ENCODE measurements around the gene RINL. TPM values are rescaled to one million over a fixed set of nuclear protein-coding genes. Genes with fewer than 3 reads are reported as not detected.

The RINL gene
- total RNA-seq, 1 experiment from 2014 or later, result 5.7 TPM

DNA sequence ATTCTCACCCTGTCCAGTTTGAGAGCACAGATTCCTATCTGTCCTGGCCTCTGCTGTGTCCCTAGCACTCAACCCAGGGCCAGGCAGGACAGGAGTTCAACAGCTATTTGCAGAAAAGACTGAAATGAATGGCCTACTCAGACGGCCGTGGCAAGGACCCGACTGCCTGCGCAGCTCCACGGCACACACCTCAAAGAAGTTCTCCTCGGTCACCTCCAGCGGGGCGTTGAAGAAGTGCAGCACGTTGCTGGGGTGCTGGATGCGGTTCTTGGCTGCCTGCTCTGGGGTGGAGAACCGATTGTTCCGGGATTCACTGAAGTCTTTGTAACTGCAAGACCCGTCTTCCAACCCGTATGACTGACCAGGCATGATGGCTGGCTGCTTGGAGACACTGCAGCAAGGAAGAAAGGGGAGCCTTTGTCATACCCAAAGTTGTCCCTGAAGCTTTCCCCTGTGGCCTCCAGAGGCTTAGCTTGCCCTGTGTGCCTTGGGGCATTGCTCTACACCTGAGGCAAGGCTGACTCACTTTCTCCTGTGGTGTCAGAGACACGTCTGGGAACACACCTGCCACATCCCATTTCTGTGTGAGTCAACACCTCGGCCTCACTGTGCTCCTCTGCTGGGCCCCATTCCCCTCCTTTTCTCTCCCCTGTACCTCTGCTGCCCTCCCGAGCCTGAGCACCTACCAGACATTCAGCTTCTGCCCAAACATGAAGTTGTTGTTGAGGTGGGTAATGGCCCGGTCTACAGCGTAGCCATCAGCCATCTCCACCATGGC is 39.7 kb downstream of the RINL start:
- POLR2A ChIA-PET (ENCODE audit: low non-redundant PET), result no interaction called here
- H3K4me1 ChIP-seq (ENCODE audit: insufficient read depth, low read length, poor library complexity, severe bottlenecking), result peaks cover 3% of the 10 kb centered on the region
- H3K27ac ChIP-seq (ENCODE audit: low read depth, low read length, poor library complexity, severe bottlenecking), result no peak overlapping the region
- H3K9me3 ChIP-seq (ENCODE audit: low read depth, low read length, poor library complexity, severe bottlenecking), result no peaks in the 10 kb centered on the region
- intact Hi-C loops (cut with micrococcal nuclease; ENCODE audit: unreplicated experiment), result no loop called here
- H3K27me3 ChIP-seq (replicated peaks; ENCODE audit: insufficient read depth, low read depth, low read length, poor library complexity), result no peaks in the 10 kb centered on the region
- TF ChIP-seq CTCF (conservative IDR thresholded peaks at IDR 0.05; ENCODE audit: low read depth, low read length), result no peak
- no peak for TF ChIP-seq EZH2 (IDR thresholded peaks at IDR 0.05; ENCODE audit: borderline replicate concordance, low read depth, low read length, poor library complexity, severe bottlenecking)
- no peak overlapping the region for H3K4me3 ChIP-seq (ENCODE audit: low read depth, low read length, poor library complexity, severe bottlenecking)
- BruUV-seq (replicated peaks), result no TSS peak
- peaks cover 82% of the 10 kb centered on the region for H3K36me3 ChIP-seq (ENCODE audit: insufficient read depth, low read length, poor library complexity, severe bottlenecking)
- no peak for DNase-seq (ENCODE audit: low spot score)
- CTCF ChIA-PET, result no interaction called here

DNA sequence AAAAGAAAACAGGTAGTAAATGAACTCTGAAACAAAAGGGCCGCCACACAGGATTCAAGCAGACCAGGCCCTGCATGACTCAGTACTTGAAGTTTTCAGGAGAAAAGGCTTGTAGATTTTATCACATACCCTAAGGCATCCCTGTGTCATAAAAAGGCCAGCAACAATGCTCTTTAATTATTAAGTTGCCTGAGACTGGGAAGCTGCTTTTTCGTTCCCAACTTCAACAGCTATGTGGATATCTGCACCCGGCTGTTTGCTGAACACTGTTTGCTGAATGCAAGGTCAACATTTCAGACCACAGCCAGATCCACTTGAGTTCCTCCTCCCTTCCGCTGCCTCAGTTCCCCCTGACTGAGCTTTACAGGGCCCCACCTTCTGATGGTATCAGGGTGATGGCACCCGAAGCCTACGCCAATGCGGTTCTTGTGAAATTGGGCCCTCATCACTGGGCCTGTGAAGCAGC is 40.4 kb downstream of the RINL start:
- peaks cover 75% of the 10 kb centered on the region for H3K36me3 ChIP-seq (ENCODE audit: insufficient read depth, low read length, poor library complexity, severe bottlenecking)
- no TSS peak for BruUV-seq (replicated peaks)

GRCh38 chr19:38836983-38837626 is 41.0 kb downstream of the RINL start:
- POLR2A ChIA-PET (ENCODE audit: low non-redundant PET), result no interaction called here

More for the DNA sequence above, 40.4 kb downstream of the RINL start:
- TF ChIP-seq EZH2 (IDR thresholded peaks at IDR 0.05; ENCODE audit: borderline replicate concordance, low read depth, low read length, poor library complexity, severe bottlenecking), result no peak
- no peak for TF ChIP-seq CTCF (conservative IDR thresholded peaks at IDR 0.05; ENCODE audit: low read depth, low read length)
- POLR2A ChIA-PET (ENCODE audit: low non-redundant PET), result no interaction called here
- H3K27me3 ChIP-seq (replicated peaks; ENCODE audit: insufficient read depth, low read depth, low read length, poor library complexity), result no peaks in the 10 kb centered on the region
- no peak overlapping the region for H3K4me3 ChIP-seq (ENCODE audit: low read depth, low read length, poor library complexity, severe bottlenecking)
- intact Hi-C loops (cut with micrococcal nuclease; ENCODE audit: unreplicated experiment), result no loop called here
- CTCF ChIA-PET, result no interaction called here
- peaks cover 3% of the 10 kb centered on the region for H3K4me1 ChIP-seq (ENCODE audit: insufficient read depth, low read length, poor library complexity, severe bottlenecking)
- no peaks in the 10 kb centered on the region for H3K9me3 ChIP-seq (ENCODE audit: low read depth, low read length, poor library complexity, severe bottlenecking)
- no peak for DNase-seq (ENCODE audit: low spot score)
- no peak overlapping the region for H3K27ac ChIP-seq (ENCODE audit: low read depth, low read length, poor library complexity, severe bottlenecking)

More at GRCh38 chr19:38836983-38837626, 41.0 kb downstream of the RINL start:
- TF ChIP-seq CTCF (conservative IDR thresholded peaks at IDR 0.05; ENCODE audit: low read depth, low read length), result no peak
- TF ChIP-seq EZH2 (IDR thresholded peaks at IDR 0.05; ENCODE audit: borderline replicate concordance, low read depth, low read length, poor library complexity, severe bottlenecking), result no peak
- intact Hi-C loops (cut with micrococcal nuclease; ENCODE audit: unreplicated experiment), result no loop called here
- Histone ChIP-seq H3K4me3 (ENCODE audit: low read depth, low read length, poor library complexity, severe bottlenecking) (no peak overlapping the region), H3K27me3 (replicated peaks; ENCODE audit: insufficient read depth, low read depth, low read length, poor library complexity) (no peaks in the 10 kb centered on the region), H3K36me3 (ENCODE audit: insufficient read depth, low read length, poor library complexity, severe bottlenecking) (peaks cover 69% of the 10 kb centered on the region), H3K27ac (ENCODE audit: low read depth, low read length, poor library complexity, severe bottlenecking) (no peak overlapping the region), H3K4me1 (ENCODE audit: insufficient read depth, low read length, poor library complexity, severe bottlenecking) (peaks cover 9% of the 10 kb centered on the region), H3K9me3 (ENCODE audit: low read depth, low read length, poor library complexity, severe bottlenecking) (no peaks in the 10 kb centered on the region)
- CTCF ChIA-PET, result no interaction called here
- BruUV-seq (replicated peaks), result no TSS peak
- DNase-seq (ENCODE audit: low spot score), result no peak

Data from A673 (cell line).